A549 (cell line): ENCODE measurements around the gene ARHGEF28. TPM values are rescaled to one million over a fixed set of nuclear protein-coding genes. Genes with fewer than 3 reads are reported as not detected.

Source experiments
- ATAC-seq, 2 experiments: fragments of 200-7000 bp in 1 of 2; fragments of >200 bp in 1 of 2; cut with Nextera tagmentation in 1 of 2; cut with Tn5 transposase in 1 of 2; 3 replicates each; pipeline versions ENCODE4 v1.8.0 to v1.9.1; 2018 to 2020; ENCODE audit warnings: mild to moderate bottlenecking in 1 of 2, moderate library complexity in 1 of 2
- CTCF ChIA-PET: fragments of 300-600 bp; sonication (Branson Sonifier 250); formaldehyde crosslinking; extraction: SDS; loops from one replicate; lab custom pipeline; 2021; ENCODE audit warnings: antibody characterized with exemption, inconsistent platforms; lab: Yijun Ruan, JAX
- POLR2A ChIA-PET: fragments of 350-600 bp; formaldehyde crosslinking; extraction: SDS; loops from one replicate; lab custom pipeline; 2021; ENCODE audit warnings: antibody characterized with exemption, inconsistent platforms; lab: Yijun Ruan, JAX
- DNase-seq, 2 experiments: peaks; one replicate each; pipeline versions ENCODE4 v3.0.0 to v3.0.0-alpha.2; 2011 to 2016; ENCODE audit warnings: low read depth in 1 of 2, low spot score in 1 of 2
- FAIRE-seq: peaks from 2 replicates; lab custom pipeline; 2011; peaks lifted over from hg19 to GRCh38; lab: Jason Lieb, UNC
- H3K27ac ChIP-seq, 2 experiments: fragments of >200 bp; sonication (Bioruptor Twin); formaldehyde crosslinking; 3 replicates each; pipeline ENCODE4 v1.5.1; 2016 to 2017
- H3K4me1 ChIP-seq: fragments of >200 bp; sonication (Bioruptor Twin); formaldehyde crosslinking; 3 replicates; pipeline ENCODE4 v1.6.1; 2016
- H3K4me2 ChIP-seq: fragments of >200 bp; sonication (Bioruptor Twin); formaldehyde crosslinking; 3 replicates; pipeline ENCODE4 v1.6.1; 2016
- H3K4me3 ChIP-seq: fragments of >200 bp; sonication (Bioruptor Twin); formaldehyde crosslinking; 3 replicates; pipeline ENCODE4 v1.5.1; 2016
- H3K9me3 ChIP-seq: fragments of >200 bp; sonication (Bioruptor Twin); formaldehyde crosslinking; 3 replicates; pipeline ENCODE4 v1.6.1; 2016
- CBX2 ChIP-seq: fragments of 200-600 bp; sonication (generic); IDR thresholded peaks from 2 replicates; pipeline ENCODE4 v1.6.1; 2016; ENCODE audit warnings: low read depth, mild to moderate bottlenecking, borderline replicate concordance
- CBX8 ChIP-seq: fragments of 200-600 bp; sonication (generic); IDR thresholded peaks from 2 replicates; pipeline ENCODE4 v1.6.1; 2016
- CHD2 ChIP-seq: fragments of 150-350 bp; IDR thresholded peaks from 2 replicates; pipeline ENCODE4 v1.6.1; 2014; ENCODE audit warnings: low read length; ENCODE audit not compliant: partially characterized antibody
- EHF ChIP-seq: fragments of 250-450 bp; sonication (Bioruptor Pico); IDR thresholded peaks from 2 replicates; pipeline ENCODE4 v1.5.0; 2020; ENCODE audit warnings: mild to moderate bottlenecking
- EHMT2 ChIP-seq: fragments of 200-600 bp; sonication (generic); IDR thresholded peaks from 2 replicates; pipeline ENCODE4 v1.6.1; 2016; ENCODE audit warnings: antibody characterized with exemption, low read depth, mild to moderate bottlenecking, moderate library complexity
- EP300 ChIP-seq, 2 experiments: fragments of >200 bp; sonication (Bioruptor Twin); formaldehyde crosslinking; IDR thresholded peaks; 2 replicates in 1 of 2; 3 replicates in 1 of 2; pipeline ENCODE4 v1.6.1; 2016 to 2017
- ESRRA ChIP-seq: fragments of 150-350 bp; IDR thresholded peaks from 2 replicates; pipeline ENCODE4 v1.6.1; 2014; ENCODE audit warnings: mild to moderate bottlenecking, low read length, borderline replicate concordance
- HOXA7 ChIP-seq: fragments of 250-450 bp; sonication (Bioruptor Pico); IDR thresholded peaks from 2 replicates; pipeline ENCODE4 v1.5.0; 2020; ENCODE audit warnings: mild to moderate bottlenecking, moderate library complexity
- HOXB13 ChIP-seq: fragments of 250-450 bp; sonication (Bioruptor Pico); IDR thresholded peaks from 2 replicates; pipeline ENCODE4 v1.5.0; 2020; ENCODE audit warnings: low read depth, mild to moderate bottlenecking, moderate library complexity
- HOXB5 ChIP-seq: fragments of 250-450 bp; sonication (Bioruptor Pico); IDR thresholded peaks from 2 replicates; pipeline ENCODE4 v1.5.0; 2020; ENCODE audit warnings: mild to moderate bottlenecking, moderate library complexity
- JUNB ChIP-seq: fragments of >200 bp; sonication (Bioruptor Twin); formaldehyde crosslinking; IDR thresholded peaks from 2 replicates; pipeline ENCODE4 v1.6.1; 2016
- KDM1A ChIP-seq: fragments of 200-600 bp; sonication (generic); IDR thresholded peaks from 2 replicates; pipeline ENCODE4 v1.6.1; 2016; ENCODE audit warnings: low read depth, mild to moderate bottlenecking
- MAFK ChIP-seq: fragments of 450-650 bp; IDR thresholded peaks from 2 replicates; pipeline ENCODE4 v1.6.1; 2014; ENCODE audit not compliant: partially characterized antibody
- MYC ChIP-seq: IDR thresholded peaks from 2 replicates; pipeline ENCODE4 v1.6.1; 2012; ENCODE audit warnings: mild to moderate bottlenecking, inconsistent platforms, low read length, improper control_type of control experiment, borderline replicate concordance
- NR3C1 ChIP-seq: fragments of >200 bp; sonication (Bioruptor Twin); formaldehyde crosslinking; IDR thresholded peaks from 3 replicates; pipeline ENCODE4 v1.6.1; 2017
- POLR2A ChIP-seq: IDR thresholded peaks from 2 replicates; pipeline ENCODE4 v1.6.1; 2012; ENCODE audit warnings: mild to moderate bottlenecking, low read length
- POLR2AphosphoS2 ChIP-seq: conservative IDR thresholded peaks from 2 replicates; pipeline ENCODE4 v1.6.1; 2012; ENCODE audit warnings: low read length, improper control_type of control experiment, inconsistent platforms
- RAD21 ChIP-seq, 2 experiments: fragments of >200 bp in 1 of 2; sonication (Bioruptor Twin) in 1 of 2; formaldehyde crosslinking in 1 of 2; IDR thresholded peaks in 1 of 2; conservative IDR thresholded peaks in 1 of 2; 2 replicates in 1 of 2; 3 replicates in 1 of 2; pipeline ENCODE4 v1.6.1; 2012 to 2018; ENCODE audit warnings: inconsistent platforms in 1 of 2
- RFX5 ChIP-seq: fragments of 450-650 bp; IDR thresholded peaks from 2 replicates; pipeline ENCODE4 v1.7.1; 2014; ENCODE audit warnings: antibody characterized with exemption, mild to moderate bottlenecking, moderate library complexity
- RNF2 ChIP-seq: fragments of 200-600 bp; sonication (generic); IDR thresholded peaks from 2 replicates; pipeline ENCODE4 v1.6.1; 2016; ENCODE audit warnings: low read depth, mild to moderate bottlenecking, antibody characterized with exemption, moderate library complexity, borderline replicate concordance
- SMC3 ChIP-seq: fragments of >200 bp; sonication (Bioruptor Twin); formaldehyde crosslinking; IDR thresholded peaks from 3 replicates; pipeline ENCODE4 v1.6.1; 2018; ENCODE audit warnings: inconsistent platforms
- ZC3H11A ChIP-seq: fragments of 450-650 bp; IDR thresholded peaks from 2 replicates; pipeline ENCODE4 v1.6.1; 2014; ENCODE audit warnings: antibody characterized with exemption, mild to moderate bottlenecking
- ZNF302 ChIP-seq: fragments of 250-450 bp; sonication (Bioruptor Pico); IDR thresholded peaks from 2 replicates; pipeline ENCODE4 v1.9.0; 2021; ENCODE audit warnings: inconsistent platforms, mild to moderate bottlenecking, moderate library complexity
- WGBS: methylation state at CpG from one replicate; pipeline ENCODE4 v1.1.6; 2017; ENCODE audit errors: missing lambda C conversion rate; 5-methylcytosine and 5-hydroxymethylcytosine counted together
- polyA plus RNA-seq, 4 experiments: library from polyadenylated mRNA; depleted of rRNA in 3 of 4; stranded (reverse); fragments of >200 nt; fragmentation: RNase III in 1 of 4; extraction: RNeasy Plus Mini Kit Qiagen cat#74134 plus additional on column Dnase treatment in 1 of 4; gene quantifications; 2 replicates in 3 of 4; 3 replicates in 1 of 4; pipeline ENCODE4 v1.2.3, GENCODE V29; 2011 to 2017
- TF ChIP-seq, protein P1 (sequence below): fragments of 250-450 bp; sonication (Bioruptor Pico); IDR thresholded peaks from 2 replicates; pipeline ENCODE4 v1.5.0; 2020; ENCODE audit warnings: low read depth, mild to moderate bottlenecking, moderate library complexity
- TF ChIP-seq, protein P2 (sequence below): IDR thresholded peaks from 2 replicates; pipeline ENCODE4 v1.6.1; 2012
- TF ChIP-seq, protein P3 (sequence below): fragments of 200-600 bp; sonication (generic); IDR thresholded peaks from 2 replicates; pipeline ENCODE4 v1.6.1; 2016; ENCODE audit warnings: antibody characterized with exemption, mild to moderate bottlenecking, moderate library complexity
- TF ChIP-seq, protein P4 (sequence below): fragments of 250-450 bp; sonication (Bioruptor Pico); IDR thresholded peaks from 2 replicates; pipeline ENCODE4 v1.5.0; 2021; ENCODE audit warnings: mild to moderate bottlenecking, moderate library complexity, borderline replicate concordance
- TF ChIP-seq, protein P5 (sequence below): fragments of >200 bp; sonication (Bioruptor Twin); formaldehyde crosslinking; IDR thresholded peaks from 3 replicates; pipeline ENCODE4 v1.6.1; 2016

ARHGEF28 gene
- polyA plus RNA-seq, 2 of the 4 experiments (the other 2 are of a cell fraction), result 17.0 to 22.3 TPM

DNA sequence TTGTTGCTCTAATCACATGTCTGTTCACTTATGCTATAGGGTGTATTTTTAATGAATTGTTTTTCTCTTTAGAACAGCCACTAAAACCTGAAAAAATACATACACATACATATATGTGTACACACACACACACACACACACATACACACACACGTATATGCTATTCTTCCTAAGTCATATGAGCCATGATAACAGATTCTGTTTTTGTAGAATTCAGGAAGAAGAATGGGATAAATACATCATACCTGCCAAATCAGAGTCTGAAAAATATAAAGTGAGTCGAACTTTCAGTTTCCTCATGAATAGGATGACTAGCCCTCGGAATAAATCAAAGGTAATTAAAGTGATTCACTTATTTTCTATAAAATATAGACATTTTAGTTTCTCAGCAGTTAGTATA lies 231.4 kb downstream of the ARHGEF28 start:
- FAIRE-seq (no peak), DNase-seq (no peak), ATAC-seq (no peak)
- 89% methylated on average over 3 of the region's 3 CpGs for WGBS
- TF ChIP-seq EP300 (IDR thresholded peaks at IDR 0.05) (no peak), POLR2A (no peak), JUNB (no peak), HOXB13 (CRISPR knock-in tag) (no peak)
- TF ChIP-seq, protein P1, sequence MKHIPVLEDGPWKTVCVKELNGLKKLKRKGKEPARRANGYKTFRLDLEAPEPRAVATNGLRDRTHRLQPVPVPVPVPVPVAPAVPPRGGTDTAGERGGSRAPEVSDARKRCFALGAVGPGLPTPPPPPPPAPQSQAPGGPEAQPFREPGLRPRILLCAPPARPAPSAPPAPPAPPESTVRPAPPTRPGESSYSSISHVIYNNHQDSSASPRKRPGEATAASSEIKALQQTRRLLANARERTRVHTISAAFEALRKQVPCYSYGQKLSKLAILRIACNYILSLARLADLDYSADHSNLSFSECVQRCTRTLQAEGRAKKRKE, result no peak
- Histone ChIP-seq H3K4me1 (peaks cover 28% of the 10 kb centered on the region), H3K9me3 (no peaks in the 10 kb centered on the region), H3K4me3 (no peak overlapping the region), H3K27ac (no peak overlapping the region), H3K4me2 (no peak overlapping the region)
- POLR2A ChIA-PET, result no interaction called here
- CTCF ChIA-PET, result no interaction called here

DNA sequence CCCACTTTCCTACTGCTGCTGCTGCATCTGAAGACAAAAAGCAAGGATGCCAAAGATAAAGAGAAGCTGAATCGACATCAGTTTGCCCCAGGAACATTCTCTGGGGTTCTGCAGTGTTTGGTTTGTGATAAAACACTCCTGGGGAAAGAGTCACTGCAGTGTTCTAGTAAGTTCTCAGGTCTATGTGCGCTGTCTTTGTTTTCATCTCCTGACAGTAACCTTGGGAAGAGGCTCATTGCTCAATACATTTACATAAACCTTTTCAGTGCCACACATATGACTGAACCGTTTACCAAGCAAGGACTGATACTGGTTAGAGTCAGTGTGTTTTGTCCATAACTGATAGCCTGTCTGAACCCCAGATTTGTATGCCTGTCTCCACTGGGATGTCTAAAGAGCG lies 232.1 kb downstream of the ARHGEF28 start:
- Histone ChIP-seq H3K9me3 (no peaks in the 10 kb centered on the region), H3K4me1 (peaks cover 22% of the 10 kb centered on the region), H3K4me2 (no peak overlapping the region), H3K4me3 (no peak overlapping the region), H3K27ac (no peak overlapping the region)
- FAIRE-seq (no peak), DNase-seq (no peak), ATAC-seq (no peak)
- no peak for TF ChIP-seq HOXB5 (CRISPR knock-in tag)
- TF ChIP-seq HOXB13 (CRISPR knock-in tag), result no peak
- TF ChIP-seq NR3C1, result no peak
- no peak for TF ChIP-seq EHMT2
- no peak for TF ChIP-seq CBX8
- TF ChIP-seq MYC, result no peak
- TF ChIP-seq, protein P2, sequence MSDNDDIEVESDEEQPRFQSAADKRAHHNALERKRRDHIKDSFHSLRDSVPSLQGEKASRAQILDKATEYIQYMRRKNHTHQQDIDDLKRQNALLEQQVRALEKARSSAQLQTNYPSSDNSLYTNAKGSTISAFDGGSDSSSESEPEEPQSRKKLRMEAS, result no peak
- TF ChIP-seq EP300 (IDR thresholded peaks at IDR 0.05), result no peak
- TF ChIP-seq ESRRA, result no peak
- no peak for TF ChIP-seq RNF2
- TF ChIP-seq POLR2AphosphoS2, result no peak
- TF ChIP-seq RFX5, result no peak
- TF ChIP-seq, protein P3, sequence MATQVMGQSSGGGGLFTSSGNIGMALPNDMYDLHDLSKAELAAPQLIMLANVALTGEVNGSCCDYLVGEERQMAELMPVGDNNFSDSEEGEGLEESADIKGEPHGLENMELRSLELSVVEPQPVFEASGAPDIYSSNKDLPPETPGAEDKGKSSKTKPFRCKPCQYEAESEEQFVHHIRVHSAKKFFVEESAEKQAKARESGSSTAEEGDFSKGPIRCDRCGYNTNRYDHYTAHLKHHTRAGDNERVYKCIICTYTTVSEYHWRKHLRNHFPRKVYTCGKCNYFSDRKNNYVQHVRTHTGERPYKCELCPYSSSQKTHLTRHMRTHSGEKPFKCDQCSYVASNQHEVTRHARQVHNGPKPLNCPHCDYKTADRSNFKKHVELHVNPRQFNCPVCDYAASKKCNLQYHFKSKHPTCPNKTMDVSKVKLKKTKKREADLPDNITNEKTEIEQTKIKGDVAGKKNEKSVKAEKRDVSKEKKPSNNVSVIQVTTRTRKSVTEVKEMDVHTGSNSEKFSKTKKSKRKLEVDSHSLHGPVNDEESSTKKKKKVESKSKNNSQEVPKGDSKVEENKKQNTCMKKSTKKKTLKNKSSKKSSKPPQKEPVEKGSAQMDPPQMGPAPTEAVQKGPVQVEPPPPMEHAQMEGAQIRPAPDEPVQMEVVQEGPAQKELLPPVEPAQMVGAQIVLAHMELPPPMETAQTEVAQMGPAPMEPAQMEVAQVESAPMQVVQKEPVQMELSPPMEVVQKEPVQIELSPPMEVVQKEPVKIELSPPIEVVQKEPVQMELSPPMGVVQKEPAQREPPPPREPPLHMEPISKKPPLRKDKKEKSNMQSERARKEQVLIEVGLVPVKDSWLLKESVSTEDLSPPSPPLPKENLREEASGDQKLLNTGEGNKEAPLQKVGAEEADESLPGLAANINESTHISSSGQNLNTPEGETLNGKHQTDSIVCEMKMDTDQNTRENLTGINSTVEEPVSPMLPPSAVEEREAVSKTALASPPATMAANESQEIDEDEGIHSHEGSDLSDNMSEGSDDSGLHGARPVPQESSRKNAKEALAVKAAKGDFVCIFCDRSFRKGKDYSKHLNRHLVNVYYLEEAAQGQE, result no peak
- no peak for TF ChIP-seq CHD2
- no peak for TF ChIP-seq ZNF302
- TF ChIP-seq RAD21 (conservative IDR thresholded peaks at IDR 0.05 in 1 of 2, IDR thresholded peaks at IDR 0.05 in 1 of 2), result no peak
- ChIA-PET CTCF (no interaction called here), POLR2A (no interaction called here)
- 68% methylated on average over 4 of the region's 4 CpGs for WGBS

DNA sequence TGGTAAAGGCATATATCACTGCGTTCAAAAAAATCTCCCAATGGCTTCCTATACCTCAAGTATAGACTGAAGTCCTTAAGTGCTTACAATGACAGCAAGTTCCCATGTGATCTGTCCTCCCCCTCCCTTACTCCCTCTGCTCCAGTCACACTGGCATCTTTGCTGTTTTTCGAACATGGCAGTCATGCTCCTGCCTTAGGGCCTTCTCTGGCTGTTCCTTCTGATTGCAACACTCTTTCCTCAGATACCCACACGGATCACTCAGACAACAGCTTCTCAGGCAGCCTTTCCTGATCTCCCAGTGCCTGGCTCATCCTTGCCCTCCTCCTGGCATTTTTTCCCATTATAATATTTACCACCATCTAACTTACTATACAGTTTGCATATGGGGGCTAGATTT lies 232.8 kb downstream of the ARHGEF28 start:
- Histone ChIP-seq H3K4me1 (peaks cover 15% of the 10 kb centered on the region; the same call in 2 of the 3 replicates), H3K4me3 (no peak overlapping the region), H3K9me3 (no peaks in the 10 kb centered on the region), H3K4me2 (no peak overlapping the region), H3K27ac (no peak overlapping the region)
- ChIA-PET POLR2A (no interaction called here), CTCF (no interaction called here)
- no peak for DNase-seq
- ATAC-seq, result no peak
- WGBS, result 88% methylated on average over 3 of the region's 3 CpGs
- no peak for FAIRE-seq
- TF ChIP-seq MAFK (no peak), EHF (CRISPR knock-in tag) (no peak), EHMT2 (no peak), POLR2AphosphoS2 (no peak), SMC3 (no peak), CBX8 (no peak), ESRRA (no peak), ZC3H11A (no peak), HOXA7 (CRISPR knock-in tag) (no peak), CHD2 (no peak), POLR2A (no peak), CBX2 (no peak), KDM1A (no peak)
- TF ChIP-seq, protein P4, sequence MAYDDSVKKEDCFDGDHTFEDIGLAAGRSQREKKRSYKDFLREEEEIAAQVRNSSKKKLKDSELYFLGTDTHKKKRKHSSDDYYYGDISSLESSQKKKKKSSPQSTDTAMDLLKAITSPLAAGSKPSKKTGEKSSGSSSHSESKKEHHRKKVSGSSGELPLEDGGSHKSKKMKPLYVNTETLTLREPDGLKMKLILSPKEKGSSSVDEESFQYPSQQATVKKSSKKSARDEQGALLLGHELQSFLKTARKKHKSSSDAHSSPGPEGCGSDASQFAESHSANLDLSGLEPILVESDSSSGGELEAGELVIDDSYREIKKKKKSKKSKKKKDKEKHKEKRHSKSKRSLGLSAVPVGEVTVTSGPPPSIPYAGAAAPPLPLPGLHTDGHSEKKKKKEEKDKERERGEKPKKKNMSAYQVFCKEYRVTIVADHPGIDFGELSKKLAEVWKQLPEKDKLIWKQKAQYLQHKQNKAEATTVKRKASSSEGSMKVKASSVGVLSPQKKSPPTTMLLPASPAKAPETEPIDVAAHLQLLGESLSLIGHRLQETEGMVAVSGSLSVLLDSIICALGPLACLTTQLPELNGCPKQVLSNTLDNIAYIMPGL, result no peak
- TF ChIP-seq, protein P5, sequence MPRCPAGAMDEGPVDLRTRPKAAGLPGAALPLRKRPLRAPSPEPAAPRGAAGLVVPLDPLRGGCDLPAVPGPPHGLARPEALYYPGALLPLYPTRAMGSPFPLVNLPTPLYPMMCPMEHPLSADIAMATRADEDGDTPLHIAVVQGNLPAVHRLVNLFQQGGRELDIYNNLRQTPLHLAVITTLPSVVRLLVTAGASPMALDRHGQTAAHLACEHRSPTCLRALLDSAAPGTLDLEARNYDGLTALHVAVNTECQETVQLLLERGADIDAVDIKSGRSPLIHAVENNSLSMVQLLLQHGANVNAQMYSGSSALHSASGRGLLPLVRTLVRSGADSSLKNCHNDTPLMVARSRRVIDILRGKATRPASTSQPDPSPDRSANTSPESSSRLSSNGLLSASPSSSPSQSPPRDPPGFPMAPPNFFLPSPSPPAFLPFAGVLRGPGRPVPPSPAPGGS, result no peak
- TF ChIP-seq, all 56 proteins: peak for 0
